ENCODE data around the gene PARD6G.

- TF ChIP-seq CTCF (IDR thresholded peaks at IDR 0.05) (no peak), POLR2AphosphoS5 (IDR thresholded peaks at IDR 0.05) (no peak)
These were observed 42.0 kb downstream of the PARD6G start for GRCh38 chr18:80205294-80205693.
